ENCODE measurements around the gene DCBLD1.

DNA sequence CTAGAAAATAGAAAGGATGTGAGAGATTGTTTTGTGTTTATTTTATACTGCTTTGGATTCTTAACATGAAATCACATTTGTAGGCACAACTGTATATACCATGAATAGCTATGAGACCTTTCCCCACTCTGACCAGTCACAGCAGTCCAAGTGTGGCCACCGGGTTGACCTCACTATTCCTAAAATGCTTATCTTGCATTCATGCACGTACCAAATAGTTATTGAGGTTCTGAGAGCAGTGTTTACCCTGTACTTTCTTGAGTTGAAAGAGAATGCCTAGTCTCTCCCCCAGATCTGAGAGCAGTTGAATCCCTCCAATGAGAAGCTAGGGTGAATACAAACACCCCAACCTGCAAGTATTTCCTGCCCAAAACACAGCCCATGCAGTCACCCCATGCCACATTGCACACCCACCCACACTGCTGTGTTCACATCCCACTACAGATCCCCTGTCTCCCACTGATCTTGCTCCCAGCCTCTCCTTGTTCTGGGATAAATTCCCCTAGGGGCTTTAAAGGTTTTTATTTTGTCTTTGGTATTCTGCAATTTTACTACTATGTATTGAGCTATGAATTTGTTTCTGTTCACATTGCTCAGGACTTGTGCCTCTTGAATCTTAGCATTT lies 68.3 kb downstream of the DCBLD1 start:
- TF ChIP-seq, protein P1, sequence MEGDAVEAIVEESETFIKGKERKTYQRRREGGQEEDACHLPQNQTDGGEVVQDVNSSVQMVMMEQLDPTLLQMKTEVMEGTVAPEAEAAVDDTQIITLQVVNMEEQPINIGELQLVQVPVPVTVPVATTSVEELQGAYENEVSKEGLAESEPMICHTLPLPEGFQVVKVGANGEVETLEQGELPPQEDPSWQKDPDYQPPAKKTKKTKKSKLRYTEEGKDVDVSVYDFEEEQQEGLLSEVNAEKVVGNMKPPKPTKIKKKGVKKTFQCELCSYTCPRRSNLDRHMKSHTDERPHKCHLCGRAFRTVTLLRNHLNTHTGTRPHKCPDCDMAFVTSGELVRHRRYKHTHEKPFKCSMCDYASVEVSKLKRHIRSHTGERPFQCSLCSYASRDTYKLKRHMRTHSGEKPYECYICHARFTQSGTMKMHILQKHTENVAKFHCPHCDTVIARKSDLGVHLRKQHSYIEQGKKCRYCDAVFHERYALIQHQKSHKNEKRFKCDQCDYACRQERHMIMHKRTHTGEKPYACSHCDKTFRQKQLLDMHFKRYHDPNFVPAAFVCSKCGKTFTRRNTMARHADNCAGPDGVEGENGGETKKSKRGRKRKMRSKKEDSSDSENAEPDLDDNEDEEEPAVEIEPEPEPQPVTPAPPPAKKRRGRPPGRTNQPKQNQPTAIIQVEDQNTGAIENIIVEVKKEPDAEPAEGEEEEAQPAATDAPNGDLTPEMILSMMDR (IDR thresholded peaks at IDR 0.05) = no peak
- no peak for TF ChIP-seq EZH2phosphoT487 (IDR thresholded peaks at IDR 0.05)

All from neural progenitor cell (in vitro differentiated cells).